ENCODE results near the gene EPB41L2.
"Not testable (repeated sequence)": the region's sequence is repeated elsewhere in the genome, so short reads cannot be mapped to it uniquely, and the experiment has no call there.

Gene EPB41L2

GRCh38 chr6:130996635-130997034 lies 66.4 kb downstream of the EPB41L2 start:
- no peak for DNase-seq (ENCODE audit: low read depth)
- TF ChIP-seq, protein P1, sequence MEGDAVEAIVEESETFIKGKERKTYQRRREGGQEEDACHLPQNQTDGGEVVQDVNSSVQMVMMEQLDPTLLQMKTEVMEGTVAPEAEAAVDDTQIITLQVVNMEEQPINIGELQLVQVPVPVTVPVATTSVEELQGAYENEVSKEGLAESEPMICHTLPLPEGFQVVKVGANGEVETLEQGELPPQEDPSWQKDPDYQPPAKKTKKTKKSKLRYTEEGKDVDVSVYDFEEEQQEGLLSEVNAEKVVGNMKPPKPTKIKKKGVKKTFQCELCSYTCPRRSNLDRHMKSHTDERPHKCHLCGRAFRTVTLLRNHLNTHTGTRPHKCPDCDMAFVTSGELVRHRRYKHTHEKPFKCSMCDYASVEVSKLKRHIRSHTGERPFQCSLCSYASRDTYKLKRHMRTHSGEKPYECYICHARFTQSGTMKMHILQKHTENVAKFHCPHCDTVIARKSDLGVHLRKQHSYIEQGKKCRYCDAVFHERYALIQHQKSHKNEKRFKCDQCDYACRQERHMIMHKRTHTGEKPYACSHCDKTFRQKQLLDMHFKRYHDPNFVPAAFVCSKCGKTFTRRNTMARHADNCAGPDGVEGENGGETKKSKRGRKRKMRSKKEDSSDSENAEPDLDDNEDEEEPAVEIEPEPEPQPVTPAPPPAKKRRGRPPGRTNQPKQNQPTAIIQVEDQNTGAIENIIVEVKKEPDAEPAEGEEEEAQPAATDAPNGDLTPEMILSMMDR (conservative IDR thresholded peaks at IDR 0.05; ENCODE audit: control insufficient read depth, insufficient read depth, low read depth, low read length) = no peak
- H3K4me3 ChIP-seq (ENCODE audit: control insufficient read depth, low read depth, low read length) = no peak overlapping the region

GRCh38 chr6:130995783-130996447 lies 67.1 kb downstream of the EPB41L2 start:
- H3K4me3 ChIP-seq (ENCODE audit: control insufficient read depth, low read depth, low read length) = no peak overlapping the region
- TF ChIP-seq, protein P1 (conservative IDR thresholded peaks at IDR 0.05; ENCODE audit: control insufficient read depth, insufficient read depth, low read depth, low read length) = no peak
- DNase-seq (ENCODE audit: low read depth) = no peak

- H3K4me3 ChIP-seq (ENCODE audit: control insufficient read depth, low read depth, low read length) = no peak overlapping the region
- DNase-seq (ENCODE audit: low read depth) = no peak
- TF ChIP-seq, protein P1 (conservative IDR thresholded peaks at IDR 0.05; ENCODE audit: control insufficient read depth, insufficient read depth, low read depth, low read length) = no peak
Measured at GRCh38 chr6:130994319-130995097, 68.5 kb downstream of the EPB41L2 start.

GRCh38 chr6:130993292-130993765 lies 69.7 kb downstream of the EPB41L2 start:
- TF ChIP-seq, protein P1 (conservative IDR thresholded peaks at IDR 0.05; ENCODE audit: control insufficient read depth, insufficient read depth, low read depth, low read length) = no peak
- H3K4me3 ChIP-seq (ENCODE audit: control insufficient read depth, low read depth, low read length) = no peak overlapping the region
- DNase-seq (ENCODE audit: low read depth) = no peak

DNA sequence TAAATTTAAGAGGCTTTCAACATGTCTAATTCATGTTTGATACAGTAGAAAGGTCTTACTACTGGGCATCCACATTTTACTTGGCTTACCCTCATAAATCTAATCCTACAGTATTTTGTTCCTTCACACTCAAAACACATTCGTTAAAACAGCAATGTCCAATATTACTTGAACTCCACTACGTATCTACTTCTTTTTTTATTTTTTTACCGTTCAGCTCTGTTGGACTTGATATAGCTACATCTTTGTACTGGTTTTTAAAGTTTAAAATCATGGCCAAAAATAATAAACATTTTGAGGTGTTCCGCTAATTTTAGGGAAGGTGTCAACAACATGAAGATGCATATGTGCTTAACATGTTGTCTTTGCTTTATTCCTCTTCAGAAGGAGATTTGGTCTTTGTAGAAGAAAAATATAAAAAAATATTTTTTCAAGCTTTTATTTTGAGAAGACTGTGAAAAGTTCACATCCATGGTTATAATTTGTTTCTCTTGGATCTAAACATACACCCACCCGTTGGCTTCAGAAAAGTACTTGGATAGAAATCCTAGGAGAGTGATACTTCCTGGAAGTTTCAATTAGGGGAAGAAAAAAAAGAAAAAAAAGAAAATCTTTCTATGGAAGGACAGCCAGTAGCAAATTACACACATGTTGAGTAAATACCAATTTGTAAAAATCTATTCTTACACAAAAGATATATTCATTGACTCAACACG lies 71.5 kb downstream of the EPB41L2 start:
- TF ChIP-seq, protein P1 (conservative IDR thresholded peaks at IDR 0.05; ENCODE audit: control insufficient read depth, insufficient read depth, low read depth, low read length) = no peak
- DNase-seq (ENCODE audit: low read depth) = no peak
- H3K4me3 ChIP-seq (ENCODE audit: control insufficient read depth, low read depth, low read length) = no peak overlapping the region

GRCh38 chr6:130987539-130987938 lies 75.5 kb downstream of the EPB41L2 start:
- DNase-seq (ENCODE audit: low read depth); H3K4me3 ChIP-seq (ENCODE audit: control insufficient read depth, low read depth, low read length): not testable (repeated sequence)

DNA sequence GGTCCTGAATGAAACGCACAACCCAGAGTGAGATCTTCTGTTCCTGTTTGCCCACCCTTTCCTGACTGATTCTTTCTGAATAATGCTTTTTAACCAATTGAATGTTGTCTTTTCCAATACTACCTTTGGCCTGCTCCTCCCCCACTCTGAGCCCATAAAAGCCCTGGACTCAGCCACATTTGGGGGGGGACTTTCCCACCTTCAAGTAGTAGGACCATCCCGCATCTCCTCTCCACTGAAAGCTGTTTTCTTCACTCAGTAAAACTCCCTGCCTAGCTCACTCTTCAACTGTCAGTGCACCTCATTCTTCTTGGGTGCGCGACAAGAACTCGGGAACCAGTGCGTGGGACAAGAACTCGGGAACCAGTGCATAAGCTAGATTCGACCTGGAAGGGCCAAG lies 77.9 kb downstream of the EPB41L2 start:
- H3K4me3 ChIP-seq (ENCODE audit: control insufficient read depth, low read depth, low read length) = no peak overlapping the region
- DNase-seq (ENCODE audit: low read depth) = no peak
- TF ChIP-seq, protein P1 (conservative IDR thresholded peaks at IDR 0.05; ENCODE audit: control insufficient read depth, insufficient read depth, low read depth, low read length) = no peak

All from fibroblast of mammary gland (primary cell).